Hippocampal formation (tissue), 2 donors: Measurements from ENCODE around the gene ULBP2.
A peak's percentile ranks its signal among the peaks of the same experiment; 100 is the strongest.
"Not testable (repeated sequence)": the region's sequence is repeated elsewhere in the genome, so short reads cannot be mapped to it uniquely, and the experiment has no call there.

Source experiments
- DNase-seq, 2 donors: peaks; one replicate each; lab custom pipeline; 2025; lab: John Stamatoyannopoulos, UW

The ULBP2 gene

GRCh38 chr6:149941583-149942460, at the start of gene ULBP2:
Gene ULBP2 (plus strand): TSS chr6:149942014. CDS start chr6:149942073, 59 bp downstream.
- DNase-seq: peak; percentile 73 to 75

- DNase-seq: no peak
These were observed 46.7 kb upstream of the ULBP2 start for GRCh38 chr6:149895048-149895590.

- DNase-seq: no peak
These were observed 46.0 kb upstream of the ULBP2 start for GRCh38 chr6:149895833-149896271.

- DNase-seq: no peak
These were observed 45.3 kb upstream of the ULBP2 start for GRCh38 chr6:149896491-149896890.

GRCh38 chr6:149897015-149897697, 44.7 kb upstream of the ULBP2 start:
- DNase-seq: peak; percentile 14 to 25

GRCh38 chr6:149897855-149898744, 43.7 kb upstream of the ULBP2 start, which contains the start of gene RAET1E:
Gene RAET1E (minus strand): TSS chr6:149898113. CDS start chr6:149890901, 7,212 bp downstream.
- DNase-seq: no peak

GRCh38 chr6:149898966-149899365, 42.8 kb upstream of the ULBP2 start:
- DNase-seq: no peak

GRCh38 chr6:149899486-149899885, 42.3 kb upstream of the ULBP2 start:
- DNase-seq: no peak

GRCh38 chr6:149899926-149900619, 41.7 kb upstream of the ULBP2 start:
- DNase-seq: no peak

GRCh38 chr6:149900620-149901443, 41.0 kb upstream of the ULBP2 start:
- no peak for DNase-seq

- no peak for DNase-seq
These were observed 40.2 kb upstream of the ULBP2 start for GRCh38 chr6:149901444-149902140.

GRCh38 chr6:149903938-149904611, 37.7 kb upstream of the ULBP2 start:
- DNase-seq: no peak

- DNase-seq: no peak
These were observed 37.0 kb upstream of the ULBP2 start for GRCh38 chr6:149904661-149905370.

- no peak for DNase-seq
These were observed 36.4 kb upstream of the ULBP2 start for GRCh38 chr6:149905371-149905910.

GRCh38 chr6:149905911-149906371, 35.9 kb upstream of the ULBP2 start:
- no peak for DNase-seq

GRCh38 chr6:149906405-149906804, 35.4 kb upstream of the ULBP2 start:
- no peak for DNase-seq

GRCh38 chr6:149907317-149907716, 34.5 kb upstream of the ULBP2 start:
- DNase-seq: no peak

GRCh38 chr6:149908480-149908879, 33.3 kb upstream of the ULBP2 start:
- not testable (repeated sequence) for DNase-seq
